ENCODE measurements around the gene ETS1.

Gene ETS1

GRCh38 chr11:128480066-128480465 lies 107.3 kb downstream of the ETS1 start:
- DNase-seq (ENCODE audit: low read depth) = no peak

GRCh38 chr11:128479144-128479543 lies 108.2 kb downstream of the ETS1 start:
- DNase-seq (ENCODE audit: low read depth) = no peak

GRCh38 chr11:128478305-128478704 lies 109.1 kb downstream of the ETS1 start:
- DNase-seq (ENCODE audit: low read depth) = no peak

- no peak for DNase-seq (ENCODE audit: low read depth)
Measured at GRCh38 chr11:128477811-128478210, 109.5 kb downstream of the ETS1 start.

- no peak for DNase-seq (ENCODE audit: low read depth)
Measured at GRCh38 chr11:128477278-128477677, 110.1 kb downstream of the ETS1 start.

- DNase-seq (ENCODE audit: low read depth) = peak; percentile 64
Measured at GRCh38 chr11:128476729-128477128, 110.6 kb downstream of the ETS1 start.

GRCh38 chr11:128476049-128476448 lies 111.3 kb downstream of the ETS1 start:
- no peak for DNase-seq (ENCODE audit: low read depth)

- DNase-seq (ENCODE audit: low read depth) = no peak
Measured at GRCh38 chr11:128474036-128474874, 113.1 kb downstream of the ETS1 start.

GRCh38 chr11:128473636-128474035 lies 113.7 kb downstream of the ETS1 start:
- no peak for DNase-seq (ENCODE audit: low read depth)

- DNase-seq (ENCODE audit: low read depth) = no peak
Measured at GRCh38 chr11:128472128-128473089, 114.9 kb downstream of the ETS1 start.

- DNase-seq (ENCODE audit: low read depth) = no peak
Measured at GRCh38 chr11:128471138-128471661, 116.2 kb downstream of the ETS1 start.

- DNase-seq (ENCODE audit: low read depth) = no peak
Measured at GRCh38 chr11:128470081-128470480, 117.3 kb downstream of the ETS1 start.

GRCh38 chr11:128469220-128469619 lies 118.1 kb downstream of the ETS1 start:
- no peak for DNase-seq (ENCODE audit: low read depth)

GRCh38 chr11:128468111-128468510 lies 119.2 kb downstream of the ETS1 start:
- DNase-seq (ENCODE audit: low read depth) = no peak

- DNase-seq (ENCODE audit: low read depth) = no peak
Measured at GRCh38 chr11:128467610-128468041, 119.7 kb downstream of the ETS1 start.

- no peak for DNase-seq (ENCODE audit: low read depth)
Measured at GRCh38 chr11:128467041-128467440, 120.3 kb downstream of the ETS1 start.

- no peak for DNase-seq (ENCODE audit: low read depth)
Measured at GRCh38 chr11:128465946-128466705, 121.2 kb downstream of the ETS1 start.

GRCh38 chr11:128465531-128465930 lies 121.8 kb downstream of the ETS1 start:
- DNase-seq (ENCODE audit: low read depth) = no peak

GRCh38 chr11:128464878-128465450 lies 122.4 kb downstream of the ETS1 start:
- no peak for DNase-seq (ENCODE audit: low read depth)

GRCh38 chr11:128463979-128464378 lies 123.4 kb downstream of the ETS1 start:
- DNase-seq (ENCODE audit: low read depth) = no peak

GRCh38 chr11:128463371-128463829 lies 124.0 kb downstream of the ETS1 start:
- DNase-seq (ENCODE audit: low read depth) = no peak
